Measurements from ENCODE around the gene PHF14. TPM values are rescaled to one million over a fixed set of nuclear protein-coding genes. Genes with fewer than 3 reads are reported as not detected.

Gene PHF14
- total RNA-seq, 1 experiment from 2014 or later = 50.8 TPM

DNA sequence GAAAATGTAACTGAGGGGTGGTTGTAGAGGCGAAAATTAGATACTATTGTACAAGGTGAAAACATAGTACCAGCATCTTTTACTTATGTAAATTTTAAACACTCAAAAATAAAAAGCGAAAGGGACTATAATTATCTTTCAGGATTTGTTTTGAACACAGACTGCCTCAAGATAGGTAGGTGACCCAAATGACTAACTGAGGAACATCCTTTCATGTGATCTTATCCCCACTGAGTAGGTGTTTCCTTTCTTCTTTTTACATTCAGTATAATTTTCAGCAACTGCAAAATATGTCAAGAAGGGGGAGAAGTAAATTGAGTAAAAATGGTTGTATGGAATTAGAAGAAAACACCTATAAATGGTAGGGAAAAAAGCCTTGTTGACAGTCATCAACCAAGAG lies 236.7 kb downstream of the PHF14 start:
- H3K4ac ChIP-seq (ENCODE audit: low read depth, low read length) = no peak overlapping the region
- no peak overlapping the region for H3K27ac Mint-ChIP-seq
- H3T11ph ChIP-seq (ENCODE audit: low read length) = no peak overlapping the region
- no CpG with 5 or more reads among the region's 2 CpGs for WGBS (ENCODE audit: extremely low coverage, insufficient read length, low lambda C conversion rate)
- no peak overlapping the region for H2BK15ac ChIP-seq (ENCODE audit: low read depth, low read length)
- H2BK120ac ChIP-seq (ENCODE audit: low read depth, low read length, poor library complexity, severe bottlenecking) = no peak overlapping the region
- H4K91ac ChIP-seq (ENCODE audit: insufficient read length, low read depth, low read length) = no peak overlapping the region
- no peaks in the 10 kb centered on the region for H3K27me3 ChIP-seq (ENCODE audit: insufficient read depth, low read length)
- H2AFZ ChIP-seq (ENCODE audit: low read length) = no peak overlapping the region
- H3K4me1 Mint-ChIP-seq = 0 out of 4 replicates have a peak, but pooled peaks cover 0 to 3% of the 10 kb centered on the region in 2 experiments
- no peaks in the 10 kb centered on the region; a peak in 1 of 5 replicates for H3K9me3 Mint-ChIP-seq
- no peak for TF ChIP-seq CTCF (conservative IDR thresholded peaks at IDR 0.05)
- DNase-seq = no peak
- H3K27me3 Mint-ChIP-seq (ENCODE audit: low read depth) = peaks cover 8% of the 10 kb centered on the region
- no peak overlapping the region for H2BK20ac ChIP-seq (ENCODE audit: low read depth, low read length, poor library complexity, severe bottlenecking)
- H3K4me1 ChIP-seq (ENCODE audit: insufficient read depth, low read length) = no peaks in the 10 kb centered on the region
- H2BK12ac ChIP-seq (ENCODE audit: insufficient read length, low read depth, low read length) = no peak overlapping the region
- H3K79me2 ChIP-seq (ENCODE audit: insufficient read depth, low read length) = no peaks in the 10 kb centered on the region
- H2BK5ac ChIP-seq (ENCODE audit: insufficient read length, low read length) = no peak overlapping the region
- H4K8ac ChIP-seq (replicated peaks; ENCODE audit: insufficient read length, low read depth, low read length) = no peak overlapping the region
- H3K36me3 Mint-ChIP-seq (ENCODE audit: insufficient read depth in 1 of 3, low read depth in 3 of 3) = no peaks in the 10 kb centered on the region
- no peak overlapping the region for H3K4me3 Mint-ChIP-seq
- no peak overlapping the region for H3K27ac ChIP-seq (ENCODE audit: insufficient read length, low read depth, low read length)
- H3K9me3 ChIP-seq (ENCODE audit: control insufficient read depth, low read depth, low read length) = no peaks in the 10 kb centered on the region
- no peak overlapping the region for H2AK5ac ChIP-seq (ENCODE audit: insufficient read length, low read length)
- no peaks in the 10 kb centered on the region for H4K20me1 ChIP-seq (ENCODE audit: control insufficient read depth, insufficient read depth, insufficient read length)
- H3K9ac ChIP-seq (ENCODE audit: extremely low read depth, insufficient read length, low read length) = no peak overlapping the region
- H3K79me1 ChIP-seq (ENCODE audit: insufficient read depth, low read depth, low read length, poor library complexity, severe bottlenecking) = no peaks in the 10 kb centered on the region
- no peak overlapping the region for H3K14ac ChIP-seq (ENCODE audit: insufficient read depth, low read length)
- H3K23me2 ChIP-seq (ENCODE audit: insufficient read length, low read depth, low read length, poor library complexity, severe bottlenecking) = no peaks in the 10 kb centered on the region
- H3K56ac ChIP-seq (ENCODE audit: insufficient read length, low read depth, low read length) = no peak overlapping the region
- H3K4me2 ChIP-seq (ENCODE audit: insufficient read depth, insufficient read length, low read length) = no peak overlapping the region
- H4K5ac ChIP-seq (ENCODE audit: insufficient read length, low read depth, low read length) = no peak overlapping the region
- H3K18ac ChIP-seq (ENCODE audit: insufficient read length, low read depth, low read length) = no peak overlapping the region
- no peak overlapping the region for H3K23ac ChIP-seq (ENCODE audit: insufficient read length, low read depth, low read length)

Measured in H9 (cell line).